Transverse colon (tissue), 4 donors: Measurements from ENCODE around the gene PTPRN2.

Source experiments
- EP300 ChIP-seq: sonication (generic); formaldehyde crosslinking; IDR thresholded peaks from one replicate; pipeline ENCODE4 v1.6.1; 2017; ENCODE audit warnings: antibody characterized with exemption, low read depth
- POLR2AphosphoS5 ChIP-seq, 3 donors: sonication (generic); formaldehyde crosslinking; IDR thresholded peaks; one replicate each; pipeline ENCODE4 v1.6.1; 2016; ENCODE audit warnings: antibody characterized with exemption in 3 of 3
- TF ChIP-seq, protein P1 (sequence below), 5 experiments: fragments of 200-600 bp in 3 of 5; fragments of 450-650 bp in 2 of 5; sonication (generic) in 3 of 5; IDR thresholded peaks; 1 replicate in 2 of 5; 2 replicates in 3 of 5; pipeline ENCODE4 v1.5.1; 2016 to 2017; ENCODE audit warnings: antibody characterized with exemption in 5 of 5, inconsistent platforms in 3 of 5, mild to moderate bottlenecking in 2 of 5, moderate library complexity in 1 of 5

DNA sequence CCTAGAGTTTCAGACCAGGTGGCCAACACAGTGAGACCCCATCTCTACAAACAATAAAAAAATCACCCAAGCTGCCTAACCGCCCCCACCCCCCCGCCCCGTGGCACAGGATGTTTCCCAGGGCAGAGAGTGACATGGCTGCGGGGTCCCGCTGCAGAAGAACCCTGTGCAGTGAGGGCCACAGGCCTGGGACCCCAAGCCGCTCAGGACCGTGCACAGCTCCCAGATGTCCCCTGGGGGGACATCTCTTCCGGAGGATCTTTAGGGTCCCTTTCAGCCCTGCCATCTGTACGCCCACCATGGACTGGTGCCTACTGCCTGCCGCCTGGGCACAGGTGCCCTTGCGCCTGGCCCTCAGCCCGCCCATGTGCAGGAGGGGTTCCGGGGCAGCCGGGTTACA is 877.2 kb downstream of the PTPRN2 start:
- TF ChIP-seq, protein P1, sequence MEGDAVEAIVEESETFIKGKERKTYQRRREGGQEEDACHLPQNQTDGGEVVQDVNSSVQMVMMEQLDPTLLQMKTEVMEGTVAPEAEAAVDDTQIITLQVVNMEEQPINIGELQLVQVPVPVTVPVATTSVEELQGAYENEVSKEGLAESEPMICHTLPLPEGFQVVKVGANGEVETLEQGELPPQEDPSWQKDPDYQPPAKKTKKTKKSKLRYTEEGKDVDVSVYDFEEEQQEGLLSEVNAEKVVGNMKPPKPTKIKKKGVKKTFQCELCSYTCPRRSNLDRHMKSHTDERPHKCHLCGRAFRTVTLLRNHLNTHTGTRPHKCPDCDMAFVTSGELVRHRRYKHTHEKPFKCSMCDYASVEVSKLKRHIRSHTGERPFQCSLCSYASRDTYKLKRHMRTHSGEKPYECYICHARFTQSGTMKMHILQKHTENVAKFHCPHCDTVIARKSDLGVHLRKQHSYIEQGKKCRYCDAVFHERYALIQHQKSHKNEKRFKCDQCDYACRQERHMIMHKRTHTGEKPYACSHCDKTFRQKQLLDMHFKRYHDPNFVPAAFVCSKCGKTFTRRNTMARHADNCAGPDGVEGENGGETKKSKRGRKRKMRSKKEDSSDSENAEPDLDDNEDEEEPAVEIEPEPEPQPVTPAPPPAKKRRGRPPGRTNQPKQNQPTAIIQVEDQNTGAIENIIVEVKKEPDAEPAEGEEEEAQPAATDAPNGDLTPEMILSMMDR (IDR thresholded peaks at IDR 0.05) = no peak
- TF ChIP-seq POLR2AphosphoS5 (IDR thresholded peaks at IDR 0.05) (no peak), EP300 (no peak)
